HG03575 (cell line): ENCODE results near the gene GAA.

Experiments
- ATAC-seq: cut with Tn5 transposase; IDR thresholded peaks from one replicate; pipeline ENCODE4 v1.9.1; 2021; ENCODE audit not compliant: unreplicated experiment, insufficient number of reproducible peaks, low FRiP score; ENCODE audit errors: extremely low read depth

The GAA gene

GRCh38 chr17:80112471-80113032 lies 11.2 kb downstream of the GAA start:
- no peak for ATAC-seq

GRCh38 chr17:80113033-80113484 lies 11.7 kb downstream of the GAA start:
- no peak for ATAC-seq

- ATAC-seq: no peak
These were observed 13.4 kb downstream of the GAA start for GRCh38 chr17:80114758-80115157.

GRCh38 chr17:80115159-80115558 lies 13.8 kb downstream of the GAA start:
- no peak for ATAC-seq

- ATAC-seq: no peak
These were observed 15.0 kb downstream of the GAA start for GRCh38 chr17:80116276-80116920.

- no peak for ATAC-seq
These were observed 15.6 kb downstream of the GAA start for GRCh38 chr17:80116921-80117380.

- ATAC-seq: no peak
These were observed 16.4 kb downstream of the GAA start for GRCh38 chr17:80117491-80118401.

GRCh38 chr17:80118601-80119270 lies 17.4 kb downstream of the GAA start:
- ATAC-seq: no peak

GRCh38 chr17:80119271-80119791 lies 17.9 kb downstream of the GAA start:
- no peak for ATAC-seq

- no peak for ATAC-seq
These were observed 18.5 kb downstream of the GAA start for GRCh38 chr17:80119839-80120238.

- no peak for ATAC-seq
These were observed 20.7 kb downstream of the GAA start for GRCh38 chr17:80122026-80122575.

- ATAC-seq: no peak
These were observed 21.6 kb downstream of the GAA start for GRCh38 chr17:80122926-80123505.

GRCh38 chr17:80123791-80124190 lies 22.4 kb downstream of the GAA start:
- no peak for ATAC-seq

- no peak for ATAC-seq
These were observed 23.1 kb downstream of the GAA start for GRCh38 chr17:80124351-80124981.

- no peak for ATAC-seq
These were observed 24.5 kb downstream of the GAA start for GRCh38 chr17:80125656-80126448.

GRCh38 chr17:80126449-80126715 lies 25.0 kb downstream of the GAA start:
- ATAC-seq: no peak

GRCh38 chr17:80129006-80129565 lies 27.7 kb downstream of the GAA start:
- no peak for ATAC-seq
